PC-3 (cell line): ENCODE data around the gene TMEM45B. TPM values are rescaled to one million over a fixed set of nuclear protein-coding genes. Genes with fewer than 3 reads are reported as not detected.
"Not testable (repeated sequence)": the region's sequence is repeated elsewhere in the genome, so short reads cannot be mapped to it uniquely, and the experiment has no call there.

Source experiments
- ATAC-seq: fragments of 200-7000 bp; cut with Tn5 transposase; 2 replicates; pipeline ENCODE4 v1.9.1; 2020; ENCODE audit warnings: mild to moderate bottlenecking, moderate library complexity
- BruUV-seq: library from RNA; stranded (reverse); fragments of 400-500 nt; replicated peaks from 2 replicates; lab custom pipeline; 2021; lab: Mats Ljungman, UMichigan
- CTCF ChIA-PET: fragments of 300-600 bp; sonication (Branson Sonifier 250); formaldehyde crosslinking; loops from one replicate; lab custom pipeline; 2022; ENCODE audit warnings: antibody characterized with exemption; lab: Charles Lee
- POLR2A ChIA-PET: fragments of 300-600 bp; sonication (Branson Sonifier 250); formaldehyde crosslinking; loops from one replicate; lab custom pipeline; 2022; ENCODE audit warnings: antibody characterized with exemption; ENCODE audit not compliant: unreplicated experiment; lab: Charles Lee
- DNase-seq: peaks from one replicate; pipeline ENCODE4 v3.0.0-alpha.2; 2015
- H2AFZ ChIP-seq: fragments of 300-600 bp; sonication (generic); 2 replicates; pipeline ENCODE4 v1.6.0; 2016; ENCODE audit warnings: antibody characterized with exemption, low read length
- H3F3A ChIP-seq: fragments of 300-600 bp; sonication (generic); one replicate; pipeline ENCODE4 v1.6.0; 2017; ENCODE audit warnings: antibody characterized with exemption, low read length, control low read depth, mild to moderate bottlenecking; ENCODE audit not compliant: unreplicated experiment
- H3K27ac ChIP-seq: fragments of 300-600 bp; sonication (generic); 2 replicates; pipeline ENCODE4 v1.5.1; 2016; ENCODE audit warnings: mild to moderate bottlenecking, low read length
- H3K27me3 ChIP-seq: fragments of 300-600 bp; sonication (generic); 2 replicates; pipeline ENCODE4 v1.6.1; 2016; ENCODE audit warnings: low read length, mixed read lengths
- H3K36me3 ChIP-seq: fragments of 300-600 bp; sonication (generic); 2 replicates; pipeline ENCODE4 v1.6.1; 2016; ENCODE audit warnings: low read depth, mixed run types, low read length, mixed read lengths
- H3K4me1 ChIP-seq: fragments of 300-600 bp; sonication (generic); 2 replicates; pipeline ENCODE4 v1.5.1; 2016; ENCODE audit warnings: low read length; ENCODE audit not compliant: insufficient read depth
- H3K4me2 ChIP-seq: fragments of 300-600 bp; sonication (generic); 2 replicates; pipeline ENCODE4 v1.6.0; 2016; ENCODE audit warnings: low read length
- H3K4me3 ChIP-seq: fragments of 300-600 bp; sonication (generic); 2 replicates; pipeline ENCODE4 v1.5.1; 2016; ENCODE audit warnings: mild to moderate bottlenecking, low read length, mixed read lengths
- H3K79me2 ChIP-seq: fragments of 300-600 bp; sonication (generic); 2 replicates; pipeline ENCODE4 v1.6.1; 2017; ENCODE audit warnings: low read length, mixed read lengths
- H3K9ac ChIP-seq: fragments of 300-600 bp; sonication (generic); 2 replicates; pipeline ENCODE4 v1.6.0; 2016; ENCODE audit warnings: mild to moderate bottlenecking, low read length
- H3K9me2 ChIP-seq: fragments of 300-600 bp; sonication (generic); replicated peaks from 2 replicates; pipeline ENCODE4 v1.6.1; 2016; ENCODE audit warnings: mixed run types, low read length, mixed read lengths
- H3K9me3 ChIP-seq: fragments of 300-600 bp; sonication (generic); 2 replicates; pipeline ENCODE4 v1.6.1; 2016; ENCODE audit warnings: low read length, mixed read lengths
- H4K20me1 ChIP-seq: fragments of 300-600 bp; sonication (generic); 2 replicates; pipeline ENCODE4 v1.6.1; 2016; ENCODE audit warnings: low read length, mixed read lengths
- EZH2 ChIP-seq: fragments of 300-600 bp; sonication (generic); IDR thresholded peaks from one replicate; pipeline ENCODE4 v1.6.1; 2017; ENCODE audit warnings: antibody characterized with exemption, mild to moderate bottlenecking, low read length; ENCODE audit not compliant: unreplicated experiment
- EZH2phosphoT487 ChIP-seq: fragments of 300-600 bp; sonication (generic); IDR thresholded peaks from 2 replicates; pipeline ENCODE4 v1.6.1; 2018; ENCODE audit warnings: mild to moderate bottlenecking, antibody characterized with exemption, low read length, borderline replicate concordance
- intact Hi-C: fragments of 100-400 bp; cut with micrococcal nuclease; formaldehyde crosslinking; loops from 2 replicates; pipeline ENCODE4 v1.9.0; 2023
- total RNA-seq: library from RNA; depleted of rRNA; stranded (reverse); fragments of >200 nt; gene quantifications from 2 replicates; pipeline ENCODE4 v1.2.3, GENCODE V29; 2014
- TF ChIP-seq, protein P1 (sequence below): fragments of 300-600 bp; sonication (generic); conservative IDR thresholded peaks from 2 replicates; pipeline ENCODE4 v1.5.1; 2017; ENCODE audit warnings: antibody characterized with exemption, low read depth, mild to moderate bottlenecking, low read length

The TMEM45B gene
- total RNA-seq, 1 experiment from 2014 or later = 30.4 TPM

DNA sequence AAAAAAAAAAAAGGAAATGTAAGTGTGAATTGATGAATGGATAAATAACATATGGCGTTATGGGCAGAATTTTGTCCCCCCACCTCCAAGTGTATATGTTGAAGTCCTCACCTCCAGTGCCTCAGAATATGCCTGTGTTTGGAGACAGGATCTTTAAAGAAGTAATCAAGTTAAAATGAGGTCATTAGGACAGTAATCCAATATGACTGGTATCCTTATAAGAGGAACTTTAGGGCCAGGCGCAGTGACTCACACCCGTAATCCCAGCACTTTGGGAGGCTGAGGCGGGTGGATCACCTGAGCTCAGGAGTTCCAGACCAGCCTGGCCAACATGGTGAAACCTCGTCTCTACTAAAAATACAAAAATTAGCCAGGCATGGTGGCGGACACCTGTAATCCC is 17.6 kb downstream of the TMEM45B start:
- intact Hi-C loops, BruUV-seq, H2AFZ ChIP-seq, CTCF ChIA-PET, POLR2A ChIA-PET, H3K4me2 ChIP-seq, H3K4me3 ChIP-seq, H3K27me3 ChIP-seq, ATAC-seq, H3F3A ChIP-seq, H4K20me1 ChIP-seq, H3K36me3 ChIP-seq, H3K9me3 ChIP-seq, H3K9me2 ChIP-seq, H3K9ac ChIP-seq: not testable (repeated sequence)
- Histone ChIP-seq H3K27ac (peak overlapping the region; percentile 96), H3K79me2 (peaks cover 17% of the 10 kb centered on the region; the same call in 1 of the 2 replicates), H3K4me1 (peaks cover 72% of the 10 kb centered on the region)
- peak; percentile 64 for DNase-seq

DNA sequence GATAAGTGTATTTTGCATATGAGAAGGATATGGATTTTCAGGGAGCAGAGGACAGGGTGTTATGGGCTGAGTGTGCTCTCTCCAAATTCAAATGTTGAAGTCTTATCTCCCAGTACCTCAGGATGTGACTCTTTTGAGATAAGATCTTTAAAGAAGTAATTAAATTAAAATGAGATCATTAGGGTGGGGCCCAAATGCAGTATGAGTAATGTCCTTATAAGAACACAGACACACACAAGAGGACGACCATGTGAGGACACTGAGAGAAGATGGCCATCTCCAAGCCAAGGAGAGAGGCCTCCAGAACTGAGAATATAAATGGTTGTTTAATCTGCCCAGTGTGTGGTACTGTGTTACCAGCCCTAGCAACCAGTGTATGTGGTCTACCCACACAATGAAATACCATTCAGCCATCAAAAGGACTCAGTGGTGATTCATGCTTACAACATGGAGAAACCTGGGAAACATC is 20.8 kb downstream of the TMEM45B start:
- Histone ChIP-seq H3K27ac (peak overlapping the region; percentile 92), H3K79me2 (peaks cover 22% of the 10 kb centered on the region; the same call in 1 of the 2 replicates), H3K4me2 (0 out of 2 replicates have a peak overlapping the region, but pooled peaks have one; percentile 23), H3K9ac (peak overlapping the region; percentile 70), H3F3A (peaks cover 11% of the 10 kb centered on the region), H3K4me1 (peaks cover 74% of the 10 kb centered on the region)
- DNase-seq = peak; percentile 80
- peak; percentile 78 for ATAC-seq
- H3K36me3 ChIP-seq, CTCF ChIA-PET, H3K27me3 ChIP-seq, H3K9me2 ChIP-seq, H4K20me1 ChIP-seq, POLR2A ChIA-PET, intact Hi-C loops, BruUV-seq, H3K9me3 ChIP-seq, H3K4me3 ChIP-seq, H2AFZ ChIP-seq: not testable (repeated sequence)

DNA sequence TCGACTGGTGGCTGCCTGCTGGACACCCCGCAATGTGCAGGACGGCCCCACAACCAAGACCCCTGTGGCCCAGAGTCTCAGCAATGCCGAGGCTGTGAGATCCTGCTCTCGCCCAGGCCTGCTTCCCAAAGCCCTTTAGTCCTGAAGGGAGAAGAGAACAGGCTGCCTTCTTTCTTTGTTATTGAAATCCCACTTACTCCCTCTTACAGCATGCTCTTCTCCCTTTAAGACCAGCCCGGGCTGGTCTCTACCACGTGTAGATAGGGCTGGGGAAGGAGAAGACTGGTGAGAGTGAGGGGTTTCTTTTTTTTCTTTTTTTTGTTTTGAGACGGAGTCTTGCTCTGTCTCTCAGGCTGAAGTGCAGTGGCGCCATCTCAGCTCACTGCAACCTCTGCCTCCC is 21.3 kb downstream of the TMEM45B start:
- 0 out of 2 replicates have a peak overlapping the region, but pooled peaks have one; percentile 1 for H3K4me2 ChIP-seq
- H3K9ac ChIP-seq = peak overlapping the region; percentile 70
- H3K9me3 ChIP-seq = no peaks in the 10 kb centered on the region
- intact Hi-C loops = no loop called here
- CTCF ChIA-PET = interaction anchor here (0.6 kb wide), 1 partner anchor 9 kb away, joined by 6 read pairs; no protein-coding TSS in a partner anchor
- H3K4me1 ChIP-seq = peaks cover 69% of the 10 kb centered on the region
- no peak for TF ChIP-seq EZH2
- TF ChIP-seq, protein P1, sequence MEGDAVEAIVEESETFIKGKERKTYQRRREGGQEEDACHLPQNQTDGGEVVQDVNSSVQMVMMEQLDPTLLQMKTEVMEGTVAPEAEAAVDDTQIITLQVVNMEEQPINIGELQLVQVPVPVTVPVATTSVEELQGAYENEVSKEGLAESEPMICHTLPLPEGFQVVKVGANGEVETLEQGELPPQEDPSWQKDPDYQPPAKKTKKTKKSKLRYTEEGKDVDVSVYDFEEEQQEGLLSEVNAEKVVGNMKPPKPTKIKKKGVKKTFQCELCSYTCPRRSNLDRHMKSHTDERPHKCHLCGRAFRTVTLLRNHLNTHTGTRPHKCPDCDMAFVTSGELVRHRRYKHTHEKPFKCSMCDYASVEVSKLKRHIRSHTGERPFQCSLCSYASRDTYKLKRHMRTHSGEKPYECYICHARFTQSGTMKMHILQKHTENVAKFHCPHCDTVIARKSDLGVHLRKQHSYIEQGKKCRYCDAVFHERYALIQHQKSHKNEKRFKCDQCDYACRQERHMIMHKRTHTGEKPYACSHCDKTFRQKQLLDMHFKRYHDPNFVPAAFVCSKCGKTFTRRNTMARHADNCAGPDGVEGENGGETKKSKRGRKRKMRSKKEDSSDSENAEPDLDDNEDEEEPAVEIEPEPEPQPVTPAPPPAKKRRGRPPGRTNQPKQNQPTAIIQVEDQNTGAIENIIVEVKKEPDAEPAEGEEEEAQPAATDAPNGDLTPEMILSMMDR = no peak
- TF ChIP-seq EZH2phosphoT487 = no peak
- no peaks in the 10 kb centered on the region for H3K9me2 ChIP-seq
- ATAC-seq (no peak), DNase-seq (no peak)
- 0 out of 2 replicates have a peak, but pooled peaks cover 2% of the 10 kb centered on the region for H3K36me3 ChIP-seq
- peaks cover 11% of the 10 kb centered on the region for H3F3A ChIP-seq
- H3K4me3 ChIP-seq = no peak overlapping the region
- peaks cover 22% of the 10 kb centered on the region; the same call in 1 of the 2 replicates for H3K79me2 ChIP-seq
- H3K27me3 ChIP-seq = no peaks in the 10 kb centered on the region
- no peaks in the 10 kb centered on the region for H4K20me1 ChIP-seq
- no peak overlapping the region for H2AFZ ChIP-seq
- POLR2A ChIA-PET = no interaction called here
- TSS peak; percentile 91 for BruUV-seq
- peak overlapping the region; percentile 92 for H3K27ac ChIP-seq
